Activated T-helper 2 cell treated with anti-CD3 and anti-CD28 coated beads, Interferon-gamma antibody, Interleukin-2, Interleukin-4, amounts not matched to agents 10 μg/mL and 5 μg/mL and 100 μg/mL, durations not matched to agents 14 hours and 24 hours and 36 hours (primary cell): ENCODE measurements around the gene HIF1A. TPM values are rescaled to one million over a fixed set of nuclear protein-coding genes. Genes with fewer than 3 reads are reported as not detected.
A peak's percentile ranks its signal among the peaks of the same experiment; 100 is the strongest.

Experiments
- DNase-seq: peaks from one replicate; pipeline ENCODE4 v3.0.0; 2021; ENCODE audit warnings: low spot score
- H3K27ac Mint-ChIP-seq: one replicate; pipeline ENCODE4 v1.8.0; 2021; ENCODE audit warnings: mixed read lengths
- H3K27me3 Mint-ChIP-seq: one replicate; pipeline ENCODE4 v1.8.0; 2021; ENCODE audit warnings: low read depth, mixed read lengths
- H3K36me3 Mint-ChIP-seq: one replicate; pipeline ENCODE4 v1.8.0; 2021; ENCODE audit warnings: low read depth, mixed read lengths
- H3K4me1 Mint-ChIP-seq: one replicate; pipeline ENCODE4 v1.8.0; 2021; ENCODE audit warnings: low read depth, mixed read lengths
- H3K4me3 Mint-ChIP-seq: one replicate; pipeline ENCODE4 v1.8.0; 2021; ENCODE audit warnings: low read depth, mild to moderate bottlenecking, moderate library complexity, mixed read lengths
- H3K9me3 Mint-ChIP-seq: one replicate; pipeline ENCODE4 v1.8.0; 2021; ENCODE audit warnings: mixed read lengths
- intact Hi-C: fragments of 100-400 bp; cut with micrococcal nuclease; formaldehyde crosslinking; loops from one replicate; pipeline ENCODE4 v1.15.1; 2023
- total RNA-seq: library from RNA; stranded (reverse); gene quantifications from 2 replicates; pipeline ENCODE4 v1.2.3, GENCODE V29; 2022

HIF1A gene
- total RNA-seq, 1 donor from 2014 or later: 131 TPM

DNA sequence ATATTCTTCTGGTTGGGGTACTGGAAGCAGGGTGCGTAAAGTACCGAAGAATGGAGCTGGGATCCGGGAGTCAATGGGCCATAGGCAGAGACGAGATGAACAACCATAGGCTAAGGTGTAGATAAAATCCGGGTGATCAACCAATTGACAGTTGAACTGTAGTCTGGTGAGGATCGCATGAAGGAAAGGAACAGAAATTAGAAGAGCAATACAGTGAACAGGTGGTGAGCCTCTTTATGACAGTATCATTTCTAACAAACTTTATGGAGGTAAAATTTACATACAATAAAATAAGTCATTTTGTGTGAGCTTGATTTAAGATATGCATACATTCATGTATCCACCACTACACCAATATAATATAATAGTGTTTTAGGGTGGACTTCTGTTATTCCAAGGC is 13.9 kb upstream of the HIF1A start:
- Mint-ChIP-seq H3K27ac (no peak overlapping the region), H3K4me3 (no peak overlapping the region), H3K36me3 (no peaks in the 10 kb centered on the region), H3K4me1 (peaks cover 14% of the 10 kb centered on the region), H3K9me3 (no peaks in the 10 kb centered on the region), H3K27me3 (no peaks in the 10 kb centered on the region)
- DNase-seq: no peak
- intact Hi-C loops: no loop called here

DNA sequence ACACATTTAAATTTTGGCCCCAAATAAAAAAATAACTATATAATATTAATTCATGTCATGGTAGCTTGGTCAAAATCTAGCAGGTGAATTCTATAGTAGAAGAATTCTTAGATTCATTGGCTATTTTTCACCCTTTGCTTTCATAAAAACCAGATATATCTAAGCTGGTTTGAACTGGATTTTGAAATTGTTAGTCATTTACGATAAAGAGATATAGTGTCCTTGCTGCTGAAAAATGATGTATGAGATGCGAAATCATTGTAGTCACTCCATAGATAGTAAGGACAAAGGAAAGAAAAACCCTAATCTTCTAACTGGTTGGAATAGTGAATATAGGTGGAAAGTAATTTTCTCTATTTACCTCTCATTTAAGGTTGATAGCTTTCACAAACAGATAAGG is 12.2 kb upstream of the HIF1A start:
- DNase-seq: no peak
- no peak overlapping the region for H3K4me3 Mint-ChIP-seq
- no peaks in the 10 kb centered on the region for H3K9me3 Mint-ChIP-seq
- no peaks in the 10 kb centered on the region for H3K27me3 Mint-ChIP-seq
- peaks cover 14% of the 10 kb centered on the region for H3K4me1 Mint-ChIP-seq
- no peaks in the 10 kb centered on the region for H3K36me3 Mint-ChIP-seq
- no peak overlapping the region for H3K27ac Mint-ChIP-seq
- intact Hi-C loops: no loop called here

DNA sequence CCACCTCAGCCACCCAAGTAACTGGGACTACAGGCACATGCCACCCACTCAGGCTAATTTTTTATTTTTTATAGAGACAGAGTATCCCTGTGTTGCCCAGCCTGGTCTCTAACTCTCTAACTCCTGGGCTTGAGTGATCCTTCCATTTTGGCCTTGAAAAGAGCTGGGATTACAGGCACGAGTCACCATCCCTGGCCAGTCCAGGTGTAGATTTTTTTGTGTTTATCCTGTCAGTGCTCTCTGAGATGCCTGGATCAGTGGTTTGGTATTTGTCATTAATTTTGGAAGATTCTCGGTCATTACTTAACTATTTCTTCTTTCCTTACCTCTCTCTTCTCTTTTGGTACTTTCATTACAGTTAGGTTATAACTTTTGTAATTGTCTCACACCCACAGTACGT is 5.3 kb upstream of the HIF1A start:
- intact Hi-C loops: no loop called here
- Mint-ChIP-seq H3K4me1 (peaks cover 29% of the 10 kb centered on the region), H3K27ac (no peak overlapping the region)

DNA sequence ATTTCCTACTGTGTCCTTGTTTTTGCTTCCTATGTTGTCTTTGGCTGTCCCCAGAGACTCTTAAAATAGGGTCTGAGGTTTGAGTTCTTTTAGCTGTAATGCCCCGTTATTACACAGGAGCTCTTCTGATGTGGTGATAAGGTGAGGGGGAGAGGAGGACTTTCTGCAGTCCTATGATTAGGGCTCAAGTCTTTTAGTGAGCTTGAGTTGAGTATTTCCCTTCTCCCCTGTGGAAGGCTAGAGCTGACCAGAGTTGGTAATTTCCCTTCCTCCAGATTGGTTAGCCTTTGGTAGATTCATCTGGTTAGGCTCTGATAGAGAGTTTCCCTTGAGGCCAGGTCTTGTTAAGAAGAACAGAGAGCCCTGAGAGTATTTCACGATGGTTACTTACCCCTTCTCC is 4.3 kb upstream of the HIF1A start:
- no peak overlapping the region for H3K27ac Mint-ChIP-seq
- no peak for DNase-seq
- intact Hi-C loops: no loop called here
- peaks cover 30% of the 10 kb centered on the region for H3K4me1 Mint-ChIP-seq
- peaks cover 11% of the 10 kb centered on the region for H3K36me3 Mint-ChIP-seq
- no peak overlapping the region for H3K4me3 Mint-ChIP-seq
- H3K9me3 Mint-ChIP-seq: peaks cover 11% of the 10 kb centered on the region
- H3K27me3 Mint-ChIP-seq: peaks cover 4% of the 10 kb centered on the region

More for the DNA sequence above, 5.3 kb upstream of the HIF1A start:
- Mint-ChIP-seq H3K4me3 (no peak overlapping the region), H3K27me3 (peaks cover 4% of the 10 kb centered on the region), H3K36me3 (peaks cover 11% of the 10 kb centered on the region), H3K9me3 (peaks cover 11% of the 10 kb centered on the region)
- no peak for DNase-seq

DNA sequence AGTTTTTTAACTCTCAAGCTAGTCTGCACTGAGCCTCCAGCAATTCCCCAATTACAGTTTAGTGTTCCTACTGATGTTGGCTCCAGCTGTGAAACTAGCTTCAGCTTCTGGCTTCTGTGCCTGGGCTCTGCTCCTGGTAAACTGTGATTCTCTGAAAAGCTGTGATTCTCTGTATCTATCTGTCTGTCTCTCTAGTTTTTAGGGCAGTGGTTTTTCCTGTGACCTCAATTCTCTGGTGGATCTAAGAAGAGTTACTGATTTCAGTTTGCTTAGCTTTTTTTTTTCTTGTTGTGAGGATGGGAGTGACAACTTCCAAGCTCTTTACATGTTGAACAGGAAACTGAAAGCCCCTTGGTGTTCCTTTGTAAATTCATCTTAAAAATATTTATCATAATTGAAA is 3.8 kb upstream of the HIF1A start:
- intact Hi-C loops: no loop called here
- Mint-ChIP-seq H3K27me3 (peaks cover 4% of the 10 kb centered on the region), H3K27ac (no peak overlapping the region), H3K4me3 (no peak overlapping the region), H3K4me1 (peaks cover 30% of the 10 kb centered on the region), H3K9me3 (peaks cover 11% of the 10 kb centered on the region), H3K36me3 (peaks cover 16% of the 10 kb centered on the region)
- no peak for DNase-seq

DNA sequence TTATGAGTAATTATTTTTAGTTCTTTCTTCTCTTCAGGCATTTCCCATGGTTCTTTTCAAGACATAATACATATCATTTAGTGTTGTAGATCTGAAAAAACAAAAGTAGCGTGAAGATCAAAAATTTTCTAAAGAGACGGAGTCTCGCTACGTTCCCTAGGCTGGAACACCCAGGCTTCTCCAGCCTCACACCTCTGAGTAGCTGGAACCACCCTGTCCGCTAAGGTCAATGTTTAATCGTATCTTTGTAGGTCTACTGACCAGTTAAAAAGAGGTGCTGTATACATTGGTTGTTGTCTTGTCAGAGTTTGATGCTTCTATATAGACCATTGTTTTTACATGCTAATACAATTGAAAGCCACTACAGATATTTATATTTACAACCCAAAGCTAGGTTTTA is 1.3 kb upstream of the HIF1A start:
- Mint-ChIP-seq H3K27ac (no peak overlapping the region), H3K4me1 (peaks cover 44% of the 10 kb centered on the region), H3K36me3 (peaks cover 40% of the 10 kb centered on the region), H3K4me3 (peak overlapping the region; percentile 84), H3K27me3 (no peaks in the 10 kb centered on the region), H3K9me3 (peaks cover 11% of the 10 kb centered on the region)
- intact Hi-C loops: no loop called here
- DNase-seq: no peak

DNA sequence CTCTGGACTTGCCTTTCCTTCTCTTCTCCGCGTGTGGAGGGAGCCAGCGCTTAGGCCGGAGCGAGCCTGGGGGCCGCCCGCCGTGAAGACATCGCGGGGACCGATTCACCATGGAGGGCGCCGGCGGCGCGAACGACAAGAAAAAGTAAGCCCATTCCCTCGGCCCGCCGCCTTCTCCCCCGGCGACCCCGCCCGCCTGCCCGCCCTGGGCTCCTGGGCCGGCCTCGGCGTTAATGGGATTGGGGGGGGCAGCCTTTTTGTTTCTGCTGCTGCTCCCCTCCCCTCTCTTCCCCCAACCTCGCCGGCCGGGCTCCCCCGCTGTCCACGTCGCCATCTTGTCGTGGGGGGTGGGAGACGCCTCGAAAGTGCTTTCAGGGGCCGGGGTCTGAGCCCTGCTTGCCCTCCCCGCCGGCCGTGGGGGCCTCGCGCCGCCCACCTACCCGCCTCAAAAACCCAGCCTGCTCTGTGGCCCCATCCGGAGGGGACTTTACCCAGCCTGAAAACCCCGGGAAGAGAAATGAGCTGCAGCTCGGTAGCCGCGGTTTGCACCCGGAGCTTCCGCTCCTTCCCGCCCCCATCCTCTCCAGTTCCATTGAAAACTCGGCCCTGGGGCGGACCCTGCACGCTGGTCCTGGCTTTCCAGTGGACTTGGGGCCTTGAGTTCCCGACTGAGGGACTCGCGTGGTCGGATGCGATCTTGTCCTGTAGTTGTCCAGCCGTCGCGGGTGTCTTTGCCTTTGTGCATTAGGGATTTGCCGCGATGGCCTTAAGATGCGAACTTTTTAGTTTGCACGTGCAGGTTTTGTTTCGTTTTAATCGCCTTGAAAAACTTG is 598 bp downstream of the HIF1A start:
- intact Hi-C loops: loop anchor here (1.0 to 5.0 kb wide), 6 partner anchors 34 to 364 kb away; no protein-coding TSS in a partner anchor
- Mint-ChIP-seq H3K36me3 (peaks cover 43% of the 10 kb centered on the region), H3K9me3 (peaks cover 1% of the 10 kb centered on the region), H3K4me3 (peak overlapping the region; percentile 89), H3K4me1 (peaks cover 55% of the 10 kb centered on the region), H3K27me3 (no peaks in the 10 kb centered on the region), H3K27ac (peak overlapping the region; percentile 95)
- peak; percentile 52 for DNase-seq

DNA sequence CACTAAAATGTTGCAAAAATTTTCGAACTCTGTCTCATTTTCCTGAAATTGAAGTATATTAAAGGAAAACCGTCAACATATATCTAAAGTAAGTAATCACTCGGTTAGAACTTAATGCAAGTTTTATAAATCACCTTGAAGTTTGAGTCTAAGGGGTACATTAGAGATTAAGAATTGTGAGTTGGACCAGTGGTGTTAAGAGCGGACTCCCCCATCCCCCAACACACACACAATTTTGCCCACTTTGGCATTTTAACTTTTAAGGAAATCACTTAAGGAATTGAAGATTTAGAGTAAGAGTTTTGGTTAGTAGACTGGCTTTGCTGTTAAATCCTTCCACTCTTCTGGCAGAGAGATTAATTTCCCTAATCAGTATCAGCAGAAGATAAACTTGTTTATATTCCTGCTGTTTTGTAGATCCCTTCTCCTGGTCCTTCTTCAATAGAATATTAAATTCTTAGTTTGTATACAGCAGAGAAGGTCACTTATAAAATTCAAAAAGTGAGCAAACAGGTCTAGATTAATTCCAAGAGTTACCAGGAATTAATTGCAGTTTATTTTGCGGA is 1.5 kb downstream of the HIF1A start:
- H3K4me1 Mint-ChIP-seq: peaks cover 52% of the 10 kb centered on the region
- intact Hi-C loops: loop anchor here (5.0 kb wide), 1 partner anchor 365 kb away; no protein-coding TSS in a partner anchor
- peaks cover 48% of the 10 kb centered on the region for H3K36me3 Mint-ChIP-seq
- no peaks in the 10 kb centered on the region for H3K27me3 Mint-ChIP-seq
- no peaks in the 10 kb centered on the region for H3K9me3 Mint-ChIP-seq
- no peak for DNase-seq
- peak overlapping the region; percentile 89 for H3K4me3 Mint-ChIP-seq
- peak overlapping the region; percentile 95 for H3K27ac Mint-ChIP-seq

DNA sequence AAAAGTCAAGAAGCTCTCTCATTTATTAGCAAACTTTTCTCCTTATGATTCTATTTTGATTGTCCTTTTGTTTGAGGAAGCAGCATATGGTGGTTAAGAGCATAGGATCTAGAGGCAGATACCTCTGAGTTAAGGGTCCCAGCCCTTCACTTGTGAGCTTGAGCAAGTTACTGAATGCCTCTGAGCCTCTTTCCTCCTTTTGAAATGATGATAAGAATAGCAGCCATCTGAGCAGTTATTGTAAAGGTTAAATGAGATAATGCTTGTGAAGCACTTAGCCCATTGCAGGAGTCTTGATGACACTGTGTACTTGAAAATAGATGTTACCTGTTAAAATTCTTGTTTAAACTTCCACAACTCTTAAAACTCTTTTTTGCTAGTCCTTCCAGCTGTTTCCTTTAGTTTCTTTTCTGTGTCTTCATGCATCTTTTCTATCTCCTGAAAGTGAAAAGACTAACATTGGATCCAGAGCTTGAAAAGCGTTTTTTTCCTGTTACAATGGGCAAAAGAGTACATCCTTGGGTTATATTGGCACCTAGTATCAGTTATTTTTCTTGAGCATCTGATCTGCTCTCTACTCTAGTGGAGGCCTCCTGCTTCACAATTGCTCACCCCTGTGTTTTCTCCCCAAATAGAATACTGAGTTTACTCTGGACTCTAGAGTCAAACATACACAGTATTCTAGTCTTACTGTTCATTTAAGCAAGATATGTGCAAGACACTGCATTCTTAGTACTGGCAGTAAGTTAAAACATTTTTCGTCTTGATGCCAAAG is 3.1 kb downstream of the HIF1A start:
- intact Hi-C loops: loop anchor here (2.0 to 5.0 kb wide), 2 partner anchors 28 to 366 kb away; no protein-coding TSS in a partner anchor
- H3K36me3 Mint-ChIP-seq: peaks cover 50% of the 10 kb centered on the region
- no peak for DNase-seq

DNA sequence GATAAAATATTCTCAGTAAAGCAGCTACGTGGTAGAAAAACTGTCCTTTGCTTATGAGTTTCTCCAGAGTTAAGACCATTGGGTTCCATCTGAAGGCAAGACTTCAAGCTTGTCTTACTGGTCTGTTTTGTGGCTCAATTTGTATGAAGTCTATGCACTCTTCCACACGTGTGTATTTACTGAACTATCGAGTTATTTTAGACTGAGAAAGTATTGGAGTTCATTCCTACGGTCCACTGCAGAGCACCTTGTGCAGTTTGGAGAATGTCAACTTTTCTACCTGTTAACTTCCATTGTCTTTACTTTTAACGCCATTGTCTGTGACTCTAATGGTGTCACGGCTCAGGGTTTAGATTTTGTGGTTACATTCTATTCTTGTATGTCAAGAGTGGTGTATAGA is 3.7 kb downstream of the HIF1A start:
- intact Hi-C loops: loop anchor here (2.0 to 5.0 kb wide), 2 partner anchors 28 to 367 kb away; no protein-coding TSS in a partner anchor
- H3K9me3 Mint-ChIP-seq: no peaks in the 10 kb centered on the region
- H3K27ac Mint-ChIP-seq: peak overlapping the region; percentile 58
- H3K27me3 Mint-ChIP-seq: no peaks in the 10 kb centered on the region
- no peak for DNase-seq
- peak overlapping the region; percentile 89 for H3K4me3 Mint-ChIP-seq
- H3K4me1 Mint-ChIP-seq: peaks cover 61% of the 10 kb centered on the region
- H3K36me3 Mint-ChIP-seq: peaks cover 50% of the 10 kb centered on the region

More for the DNA sequence above, 3.1 kb downstream of the HIF1A start:
- H3K27ac Mint-ChIP-seq: peak overlapping the region; percentile 58
- peaks cover 57% of the 10 kb centered on the region for H3K4me1 Mint-ChIP-seq
- peak overlapping the region; percentile 89 for H3K4me3 Mint-ChIP-seq
- H3K9me3 Mint-ChIP-seq: no peaks in the 10 kb centered on the region
- no peaks in the 10 kb centered on the region for H3K27me3 Mint-ChIP-seq

DNA sequence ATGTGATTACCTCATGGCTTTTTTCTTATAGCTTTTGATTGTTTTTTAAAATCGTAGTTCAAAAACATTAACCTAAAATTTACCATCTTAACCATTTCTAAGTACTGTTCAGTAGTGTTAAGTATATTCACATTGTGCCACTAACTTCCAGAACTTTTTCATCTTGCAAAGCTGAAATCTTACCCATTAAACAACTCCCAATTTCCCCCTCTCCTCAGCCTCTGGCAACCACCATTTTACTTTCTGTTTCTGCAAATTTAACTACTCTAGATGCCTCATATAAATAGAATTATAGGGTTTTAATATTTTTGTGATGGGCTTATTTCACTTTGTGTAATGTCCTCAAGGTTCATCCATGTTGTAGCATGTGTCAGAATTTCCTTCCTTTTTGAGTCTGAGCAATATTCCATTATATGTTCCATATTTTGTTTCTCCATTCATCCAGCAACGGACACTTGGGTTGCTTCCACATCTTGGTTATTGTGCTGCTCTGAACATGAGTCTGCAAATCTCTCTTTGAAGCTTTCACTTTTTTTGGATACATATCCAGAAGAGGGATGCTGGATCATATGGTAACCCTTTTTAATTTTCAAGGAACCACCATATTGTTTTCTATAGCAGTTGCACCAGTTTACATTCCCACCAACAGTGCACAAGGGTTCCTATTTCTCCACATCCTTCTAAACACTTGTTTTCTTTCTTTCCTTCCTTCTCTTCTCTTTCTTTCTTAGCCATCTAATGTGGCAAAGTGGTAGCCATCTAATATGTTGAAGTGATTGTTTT is 5.0 kb downstream of the HIF1A start:
- H3K4me3 Mint-ChIP-seq: peak overlapping the region; percentile 71
- intact Hi-C loops: no loop called here

DNA sequence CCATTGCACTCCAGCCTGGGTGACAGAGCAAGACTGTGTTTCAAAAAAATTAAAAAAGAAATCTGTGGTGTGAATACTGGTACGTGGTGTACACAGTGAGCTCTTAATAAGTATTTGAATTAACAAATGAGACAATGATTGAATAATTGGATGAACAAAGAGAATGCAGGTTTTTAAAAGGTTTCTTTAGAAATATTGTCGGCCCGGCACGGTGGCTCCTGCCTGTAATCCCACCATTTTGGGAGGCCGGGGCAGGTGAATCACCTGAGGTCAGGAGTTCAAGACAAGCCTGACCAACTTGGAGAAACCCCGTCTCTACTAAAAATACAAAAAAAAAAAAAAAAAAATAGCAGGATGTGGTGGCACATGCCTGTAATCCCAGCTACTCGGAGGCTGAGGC is 6.6 kb downstream of the HIF1A start:
- Mint-ChIP-seq H3K36me3 (peaks cover 49% of the 10 kb centered on the region), H3K9me3 (no peaks in the 10 kb centered on the region), H3K27me3 (no peaks in the 10 kb centered on the region), H3K4me1 (peaks cover 72% of the 10 kb centered on the region), H3K4me3 (peak overlapping the region; percentile 26), H3K27ac (no peak overlapping the region)
- no peak for DNase-seq
- intact Hi-C loops: loop anchor here (2.0 kb wide), 1 partner anchor 43 kb away; no protein-coding TSS in a partner anchor

More for the DNA sequence above, 5.0 kb downstream of the HIF1A start:
- no peak for DNase-seq
- H3K36me3 Mint-ChIP-seq: peaks cover 53% of the 10 kb centered on the region
- no peaks in the 10 kb centered on the region for H3K9me3 Mint-ChIP-seq
- peaks cover 61% of the 10 kb centered on the region for H3K4me1 Mint-ChIP-seq
- no peaks in the 10 kb centered on the region for H3K27me3 Mint-ChIP-seq
- H3K27ac Mint-ChIP-seq: peak overlapping the region; percentile 69
